ENCODE results near the gene PLEKHH1.
"Not testable (repeated sequence)": the region's sequence is repeated elsewhere in the genome, so short reads cannot be mapped to it uniquely, and the experiment has no call there.

Gene PLEKHH1

DNA sequence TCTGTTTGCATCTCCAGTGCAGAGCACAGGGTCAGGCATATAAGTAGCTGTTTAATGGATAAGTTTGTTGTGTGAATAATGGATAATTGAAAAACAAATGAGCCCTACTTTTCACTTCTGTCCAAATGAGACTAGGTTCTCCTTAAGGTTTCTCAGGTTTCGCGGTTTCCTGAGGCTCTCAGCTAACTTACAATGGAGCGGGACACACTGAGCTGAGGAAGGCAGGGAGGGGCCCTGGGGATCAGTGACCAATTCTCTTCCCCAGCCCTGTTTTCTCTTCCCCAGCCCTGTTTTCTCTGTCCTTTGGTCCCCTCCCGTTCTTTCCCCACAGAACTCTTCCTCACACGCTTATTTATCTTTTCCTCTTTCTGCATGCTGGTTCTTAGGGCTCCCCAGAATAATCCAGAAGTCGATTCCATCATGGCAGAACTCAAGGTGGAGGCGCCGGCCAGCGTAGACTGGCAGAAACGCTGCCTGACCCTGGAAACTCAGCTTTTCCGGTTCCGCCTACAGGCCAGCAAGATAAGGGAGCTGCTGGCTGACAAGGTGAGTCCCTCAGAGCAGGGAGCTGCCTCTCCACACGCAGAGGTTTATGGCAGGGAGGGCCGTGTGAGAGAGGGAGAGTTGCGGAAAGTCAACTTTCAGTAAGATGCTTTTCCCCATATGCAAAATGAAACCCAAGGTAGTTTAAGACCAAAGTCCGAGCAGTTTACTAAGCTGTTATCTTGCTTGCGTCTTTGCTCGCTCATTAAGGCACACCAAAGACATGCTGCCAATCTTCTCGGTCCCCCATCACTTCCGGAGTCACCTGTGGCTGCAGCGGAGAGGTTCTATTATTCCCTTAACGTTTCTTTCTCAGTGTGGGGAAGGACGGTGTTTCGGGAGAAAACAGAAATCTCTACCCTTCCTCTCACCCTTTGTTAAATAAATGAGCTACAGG, 8.6 kb downstream of the PLEKHH1 start:
- no peaks in the 10 kb centered on the region for H3K27me3 ChIP-seq (ENCODE audit: insufficient read depth, low read depth)
- no peak overlapping the region for H3K9ac ChIP-seq
- H2AFZ ChIP-seq (ENCODE audit: low read depth): no peak overlapping the region
- H3K36me3 ChIP-seq (ENCODE audit: insufficient read depth): no peaks in the 10 kb centered on the region
- H3K4me2 ChIP-seq: no peak overlapping the region
- H3K27ac ChIP-seq: no peak overlapping the region
- H3K4me1 ChIP-seq (ENCODE audit: low read depth, poor library complexity, severe bottlenecking): no peaks in the 10 kb centered on the region
- no peak overlapping the region for H3K4me3 ChIP-seq (IDR thresholded peaks at IDR 0.05; ENCODE audit: insufficient read depth, low read depth, low read length)
- no peaks in the 10 kb centered on the region for H3K79me2 ChIP-seq (ENCODE audit: insufficient read depth, low read depth)
- no peaks in the 10 kb centered on the region for H4K20me1 ChIP-seq (ENCODE audit: insufficient read depth)
- TF ChIP-seq, protein P1, sequence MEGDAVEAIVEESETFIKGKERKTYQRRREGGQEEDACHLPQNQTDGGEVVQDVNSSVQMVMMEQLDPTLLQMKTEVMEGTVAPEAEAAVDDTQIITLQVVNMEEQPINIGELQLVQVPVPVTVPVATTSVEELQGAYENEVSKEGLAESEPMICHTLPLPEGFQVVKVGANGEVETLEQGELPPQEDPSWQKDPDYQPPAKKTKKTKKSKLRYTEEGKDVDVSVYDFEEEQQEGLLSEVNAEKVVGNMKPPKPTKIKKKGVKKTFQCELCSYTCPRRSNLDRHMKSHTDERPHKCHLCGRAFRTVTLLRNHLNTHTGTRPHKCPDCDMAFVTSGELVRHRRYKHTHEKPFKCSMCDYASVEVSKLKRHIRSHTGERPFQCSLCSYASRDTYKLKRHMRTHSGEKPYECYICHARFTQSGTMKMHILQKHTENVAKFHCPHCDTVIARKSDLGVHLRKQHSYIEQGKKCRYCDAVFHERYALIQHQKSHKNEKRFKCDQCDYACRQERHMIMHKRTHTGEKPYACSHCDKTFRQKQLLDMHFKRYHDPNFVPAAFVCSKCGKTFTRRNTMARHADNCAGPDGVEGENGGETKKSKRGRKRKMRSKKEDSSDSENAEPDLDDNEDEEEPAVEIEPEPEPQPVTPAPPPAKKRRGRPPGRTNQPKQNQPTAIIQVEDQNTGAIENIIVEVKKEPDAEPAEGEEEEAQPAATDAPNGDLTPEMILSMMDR (conservative IDR thresholded peaks at IDR 0.05; ENCODE audit: low read depth, low read length): no peak

DNA sequence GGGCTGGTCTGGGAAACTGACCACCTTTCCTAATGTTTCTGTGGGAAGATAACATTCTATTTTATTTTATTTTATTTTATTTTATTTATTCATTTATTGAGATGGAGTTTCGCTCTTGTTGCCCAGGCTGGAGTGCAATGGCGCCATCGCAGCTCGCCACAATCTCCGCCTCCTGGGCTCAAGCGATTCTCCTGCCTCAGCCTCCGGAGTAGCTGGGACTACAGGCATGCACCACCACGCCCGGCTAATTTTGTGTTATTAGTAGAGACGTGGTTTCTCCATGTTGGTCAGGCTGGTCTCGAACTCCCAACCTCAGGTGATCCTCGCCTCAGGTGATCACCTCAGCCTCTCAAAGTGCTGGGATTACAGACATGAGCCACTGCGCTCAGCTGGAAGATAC, 9.5 kb downstream of the PLEKHH1 start:
- not testable (repeated sequence) for H3K9ac ChIP-seq; H3K4me3 ChIP-seq (IDR thresholded peaks at IDR 0.05; ENCODE audit: insufficient read depth, low read depth, low read length); H3K27me3 ChIP-seq (ENCODE audit: insufficient read depth, low read depth); H3K4me1 ChIP-seq (ENCODE audit: low read depth, poor library complexity, severe bottlenecking); H3K4me2 ChIP-seq; H3K27ac ChIP-seq; H4K20me1 ChIP-seq (ENCODE audit: insufficient read depth); H2AFZ ChIP-seq (ENCODE audit: low read depth); H3K36me3 ChIP-seq (ENCODE audit: insufficient read depth); H3K79me2 ChIP-seq (ENCODE audit: insufficient read depth, low read depth)

GRCh38 chr14:67544590-67544989, 11.5 kb downstream of the PLEKHH1 start:
- no peak overlapping the region for H3K4me3 ChIP-seq (IDR thresholded peaks at IDR 0.05; ENCODE audit: insufficient read depth, low read depth, low read length)
- TF ChIP-seq, protein P1 (conservative IDR thresholded peaks at IDR 0.05; ENCODE audit: low read depth, low read length): no peak
- H3K4me1 ChIP-seq (ENCODE audit: low read depth, poor library complexity, severe bottlenecking): no peaks in the 10 kb centered on the region
- no peak overlapping the region for H2AFZ ChIP-seq (ENCODE audit: low read depth)
- H3K27me3 ChIP-seq (ENCODE audit: insufficient read depth, low read depth): no peaks in the 10 kb centered on the region
- no peaks in the 10 kb centered on the region for H4K20me1 ChIP-seq (ENCODE audit: insufficient read depth)
- no peak overlapping the region for H3K4me2 ChIP-seq
- H3K9ac ChIP-seq: no peak overlapping the region
- H3K79me2 ChIP-seq (ENCODE audit: insufficient read depth, low read depth): no peaks in the 10 kb centered on the region
- H3K36me3 ChIP-seq (ENCODE audit: insufficient read depth): no peaks in the 10 kb centered on the region
- H3K27ac ChIP-seq: no peak overlapping the region

DNA sequence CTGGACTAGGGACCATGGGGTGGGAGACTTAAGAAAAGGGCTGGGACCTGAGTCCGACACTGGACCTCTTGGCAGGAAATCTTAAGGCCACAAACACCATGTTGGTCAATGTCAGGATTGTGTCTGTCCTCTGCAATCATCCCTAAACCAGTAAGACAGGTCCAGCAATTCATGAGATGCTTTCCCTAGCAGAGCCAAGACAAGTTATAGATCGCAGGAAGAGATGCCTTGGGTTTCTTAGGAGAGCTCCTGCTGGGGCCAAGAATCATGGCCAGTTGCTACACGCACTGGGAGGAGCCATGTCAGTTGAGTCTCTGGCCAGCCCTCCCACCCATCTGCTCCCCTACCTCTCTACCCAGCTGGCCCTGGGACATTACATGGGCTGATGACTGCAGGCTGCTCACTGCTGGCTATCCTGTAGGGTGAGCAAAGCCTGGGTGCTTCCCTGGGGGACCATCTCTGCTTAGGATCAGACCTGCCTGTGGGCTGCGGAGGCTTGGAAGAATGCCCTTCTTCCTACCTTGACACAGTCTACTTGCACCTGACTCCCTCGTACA, 14.2 kb downstream of the PLEKHH1 start:
- H3K4me1 ChIP-seq (ENCODE audit: low read depth, poor library complexity, severe bottlenecking): no peaks in the 10 kb centered on the region
- no peaks in the 10 kb centered on the region for H3K79me2 ChIP-seq (ENCODE audit: insufficient read depth, low read depth)
- H3K4me3 ChIP-seq (IDR thresholded peaks at IDR 0.05; ENCODE audit: insufficient read depth, low read depth, low read length): no peak overlapping the region
- no peaks in the 10 kb centered on the region for H3K36me3 ChIP-seq (ENCODE audit: insufficient read depth)
- H4K20me1 ChIP-seq (ENCODE audit: insufficient read depth): no peaks in the 10 kb centered on the region
- no peak overlapping the region for H3K27ac ChIP-seq
- no peak overlapping the region for H3K4me2 ChIP-seq
- TF ChIP-seq, protein P1 (conservative IDR thresholded peaks at IDR 0.05; ENCODE audit: low read depth, low read length): no peak
- no peak overlapping the region for H3K9ac ChIP-seq
- no peaks in the 10 kb centered on the region for H3K27me3 ChIP-seq (ENCODE audit: insufficient read depth, low read depth)
- H2AFZ ChIP-seq (ENCODE audit: low read depth): no peak overlapping the region

- H3K4me2 ChIP-seq: no peak overlapping the region
- no peak overlapping the region for H3K27ac ChIP-seq
- no peaks in the 10 kb centered on the region for H3K36me3 ChIP-seq (ENCODE audit: insufficient read depth)
- H3K4me3 ChIP-seq (IDR thresholded peaks at IDR 0.05; ENCODE audit: insufficient read depth, low read depth, low read length): no peak overlapping the region
- H3K79me2 ChIP-seq (ENCODE audit: insufficient read depth, low read depth): no peaks in the 10 kb centered on the region
- H3K9ac ChIP-seq: no peak overlapping the region
- no peaks in the 10 kb centered on the region for H4K20me1 ChIP-seq (ENCODE audit: insufficient read depth)
- TF ChIP-seq, protein P1 (conservative IDR thresholded peaks at IDR 0.05; ENCODE audit: low read depth, low read length): no peak
- H3K27me3 ChIP-seq (ENCODE audit: insufficient read depth, low read depth): no peaks in the 10 kb centered on the region
- no peak overlapping the region for H2AFZ ChIP-seq (ENCODE audit: low read depth)
- H3K4me1 ChIP-seq (ENCODE audit: low read depth, poor library complexity, severe bottlenecking): no peaks in the 10 kb centered on the region
Observed at GRCh38 chr14:67549734-67550133, 16.6 kb downstream of the PLEKHH1 start.

Measured in KMS-11 (cell line).